K562 (cell line): ENCODE data around the gene OXNAD1. TPM values are rescaled to one million over a fixed set of nuclear protein-coding genes. Genes with fewer than 3 reads are reported as not detected.

ENCODE experiments used
- CHD2 ChIP-seq: IDR thresholded peaks from 2 replicates; pipeline ENCODE4 v1.6.1; 2011; ENCODE audit warnings: low read depth, low read length
- CHD4 ChIP-seq: fragments of 200-600 bp; sonication (generic); IDR thresholded peaks from 3 replicates; pipeline ENCODE4 v1.6.1; 2012; ENCODE audit warnings: low read depth, mild to moderate bottlenecking, mixed read lengths, low read length, inconsistent platforms; ENCODE audit not compliant: insufficient read depth, insufficient replicate concordance, poor library complexity, severe bottlenecking
- CREM ChIP-seq: IDR thresholded peaks from 2 replicates; pipeline ENCODE4 v1.6.1; 2014; ENCODE audit warnings: antibody characterized with exemption, low read depth
- GABPB1 ChIP-seq: sonication (generic); formaldehyde crosslinking; IDR thresholded peaks from 2 replicates; pipeline ENCODE4 v1.8.0; 2022; ENCODE audit warnings: mild to moderate bottlenecking, missing genetic modification reagents
- GTF2A2 ChIP-seq: IDR thresholded peaks from 2 replicates; pipeline ENCODE4 v1.6.1; 2016; ENCODE audit warnings: mild to moderate bottlenecking, missing genetic modification characterization, missing compliant biosample characterization
- HDAC3 ChIP-seq: fragments of 450-650 bp; IDR thresholded peaks from 2 replicates; pipeline ENCODE4 v1.6.1; 2018; ENCODE audit warnings: borderline replicate concordance, mild to moderate bottlenecking, moderate library complexity; ENCODE audit not compliant: partially characterized antibody
- MBD2 ChIP-seq: sonication (generic); IDR thresholded peaks from 2 replicates; pipeline ENCODE4 v1.6.1; 2016; ENCODE audit warnings: low read depth, borderline replicate concordance
- NCOA6 ChIP-seq: fragments of 450-650 bp; IDR thresholded peaks from 2 replicates; pipeline ENCODE4 v1.6.1; 2017; ENCODE audit warnings: mild to moderate bottlenecking
- POLR2G ChIP-seq: fragments of 200-400 bp; formaldehyde crosslinking; IDR thresholded peaks from 2 replicates; pipeline ENCODE4 v1.6.1; 2017; ENCODE audit warnings: low read depth, mild to moderate bottlenecking, antibody characterized with exemption, low read length, moderate library complexity
- RCOR1 ChIP-seq, 2 experiments: IDR thresholded peaks; 2 replicates each; pipeline ENCODE4 v1.6.1; 2012; ENCODE audit warnings: low read depth in 2 of 2, low read length in 2 of 2, borderline replicate concordance in 1 of 2, improper control_type of control experiment in 1 of 2
- REST ChIP-seq, 2 experiments: fragments of 450-650 bp; formaldehyde crosslinking in 1 of 2; IDR thresholded peaks; 2 replicates each; pipeline versions ENCODE4 v1.4.0 to v1.6.1; 2014 to 2020; ENCODE audit warnings: mild to moderate bottlenecking in 2 of 2, borderline replicate concordance in 1 of 2, low read depth in 1 of 2
- SUPT5H ChIP-seq: fragments of 450-650 bp; IDR thresholded peaks from 2 replicates; pipeline ENCODE4 v1.6.1; 2016
- ZFX ChIP-seq: sonication (generic); formaldehyde crosslinking; IDR thresholded peaks from 2 replicates; pipeline ENCODE4 v1.8.0; 2022; ENCODE audit warnings: mild to moderate bottlenecking, missing genetic modification reagents, moderate library complexity
- ZKSCAN1 ChIP-seq: fragments of 150-350 bp; IDR thresholded peaks from 2 replicates; pipeline ENCODE4 v1.6.1; 2016; ENCODE audit warnings: low read depth, low read length
- ZNF140 ChIP-seq: fragments of 250-450 bp; sonication (Bioruptor Pico); IDR thresholded peaks from 2 replicates; pipeline ENCODE4 v1.8.0; 2021; ENCODE audit warnings: moderate library complexity, mild to moderate bottlenecking, inconsistent platforms
- ZNF436 ChIP-seq: fragments of 250-450, 450-650 bp; sonication (Bioruptor Pico); formaldehyde crosslinking; IDR thresholded peaks from 2 replicates; pipeline ENCODE4 v1.7.0; 2020; ENCODE audit warnings: mild to moderate bottlenecking
- ZNF707 ChIP-seq: fragments of 250-450 bp; sonication (Bioruptor Pico); conservative IDR thresholded peaks from 2 replicates; pipeline ENCODE4 v1.8.0; 2022; ENCODE audit warnings: inconsistent platforms, mild to moderate bottlenecking, moderate library complexity
- ZNF717 ChIP-seq: fragments of 250-450 bp; sonication (Bioruptor Pico); IDR thresholded peaks from 2 replicates; pipeline ENCODE4 v1.5.0; 2021
- polyA plus RNA-seq, 8 experiments: library from polyadenylated mRNA; depleted of rRNA in 4 of 8; stranded (reverse) in 5 of 8; unstranded in 3 of 8; fragments of >200 nt; fragmentation: Nextera tagmentation in 2 of 8; fragmentation: Illumina TruSeq in 1 of 8; extraction: Ambion mirVana in 2 of 8; extraction: Trizol in 1 of 8; gene quantifications; 2 replicates each; pipeline versions ENCODE4 v1.2.1 to v1.2.3, GENCODE V29; 2011 to 2014; ENCODE audit warnings: inconsistent platforms in 1 of 8, missing spikeins in 1 of 8
- total RNA-seq, 7 experiments: library from RNA; depleted of rRNA in 6 of 7; stranded (reverse); fragments of >200 nt in 6 of 7; fragmentation: Illumina TruSeq in 2 of 7; extraction: Trizol in 2 of 7; gene quantifications; 2 replicates each; pipeline versions ENCODE4 v1.2.1 to v1.2.3, GENCODE V29; 2011 to 2021; ENCODE audit warnings: low replicate concordance in 1 of 7
- TF ChIP-seq, protein P1 (sequence below): sonication (generic); formaldehyde crosslinking; IDR thresholded peaks from 2 replicates; pipeline ENCODE4 v1.9.0; 2022; ENCODE audit warnings: mild to moderate bottlenecking, missing genetic modification reagents
- TF ChIP-seq, protein P2 (sequence below): sonication (generic); formaldehyde crosslinking; IDR thresholded peaks from 2 replicates; pipeline ENCODE4 v1.5.0; 2020; ENCODE audit warnings: missing genetic modification reagents

OXNAD1 gene
- total and polyA plus RNA-seq, 9 of the 15 experiments (the other 6 are each of a cell fraction or from before 2014, with no cell fraction given) = 12.8 to 44.4 (median 41.1) TPM

GRCh38 chr3:16319307-16319706, 54.3 kb downstream of the OXNAD1 start (continued):
- TF ChIP-seq CREM (0 out of 2 replicates have a peak, but pooled peaks have one; percentile 22), CHD2 (no peak), HDAC3 (no peak), CHD4 (no peak), REST (IDR thresholded peaks at IDR 0.05; ENCODE audit: borderline replicate concordance) (peak; percentile 85), REST (CRISPR knock-in tag; IDR thresholded peaks at IDR 0.05; ENCODE audit: low read depth) (no peak), ZFX (CRISPR knock-in tag) (0 out of 2 replicates have a peak, but pooled peaks have one; percentile 18), ZNF717 (CRISPR knock-in tag) (no peak), ZNF436 (no peak), POLR2G (no peak), NCOA6 (no peak), SUPT5H (no peak), MBD2 (no peak), RCOR1 (IDR thresholded peaks at IDR 0.05; ENCODE audit: borderline replicate concordance in 1 of 2, low read depth in 2 of 2, low read length in 2 of 2) (no peak), GTF2A2 (tag) (no peak), ZKSCAN1 (no peak), GABPB1 (CRISPR knock-in tag) (no peak), ZNF707 (no peak), ZNF140 (CRISPR knock-in tag) (no peak)
- TF ChIP-seq, protein P1, sequence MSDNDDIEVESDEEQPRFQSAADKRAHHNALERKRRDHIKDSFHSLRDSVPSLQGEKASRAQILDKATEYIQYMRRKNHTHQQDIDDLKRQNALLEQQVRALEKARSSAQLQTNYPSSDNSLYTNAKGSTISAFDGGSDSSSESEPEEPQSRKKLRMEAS = peak; percentile 59; the same call in 1 of the 2 replicates
- TF ChIP-seq, protein P2, sequence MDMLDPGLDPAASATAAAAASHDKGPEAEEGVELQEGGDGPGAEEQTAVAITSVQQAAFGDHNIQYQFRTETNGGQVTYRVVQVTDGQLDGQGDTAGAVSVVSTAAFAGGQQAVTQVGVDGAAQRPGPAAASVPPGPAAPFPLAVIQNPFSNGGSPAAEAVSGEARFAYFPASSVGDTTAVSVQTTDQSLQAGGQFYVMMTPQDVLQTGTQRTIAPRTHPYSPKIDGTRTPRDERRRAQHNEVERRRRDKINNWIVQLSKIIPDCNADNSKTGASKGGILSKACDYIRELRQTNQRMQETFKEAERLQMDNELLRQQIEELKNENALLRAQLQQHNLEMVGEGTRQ (CRISPR knock-in tag) = 0 out of 2 replicates have a peak, but pooled peaks have one; percentile 14
